Measurements from ENCODE around the gene IMPA2. TPM values are rescaled to one million over a fixed set of nuclear protein-coding genes. Genes with fewer than 3 reads are reported as not detected.
"Not testable (repeated sequence)": the region's sequence is repeated elsewhere in the genome, so short reads cannot be mapped to it uniquely, and the experiment has no call there.

Gene IMPA2
- total RNA-seq, 2 experiments from 2014 or later, result 17.7 to 20.8 TPM

- Mint-ChIP-seq H3K4me3 (no peak overlapping the region), H3K36me3 (ENCODE audit: low read depth) (peaks cover 4% of the 10 kb centered on the region), H3K27ac (no peak overlapping the region), H3K4me1 (ENCODE audit: low read depth) (peaks cover 3% of the 10 kb centered on the region), H3K27me3 (no peaks in the 10 kb centered on the region), H3K9me3 (peaks cover 14% of the 10 kb centered on the region)
- ChIA-PET CTCF (interaction anchor here (2.2 kb wide), 1 partner anchor 18 kb away, joined by 11 read pairs; no protein-coding TSS in a partner anchor), POLR2A (interaction anchor here (0.6 kb wide), 1 partner anchor 226 kb away, joined by 3 read pairs; no protein-coding TSS in a partner anchor)
- DNase-seq (no peak), ATAC-seq (no peak)
- intact Hi-C loops (cut with micrococcal nuclease), result no loop called here
- no peak for TF ChIP-seq CTCF (IDR thresholded peaks at IDR 0.05)
These were observed 25.9 kb upstream of the IMPA2 start for GRCh38 chr18:11955239-11956029.

GRCh38 chr18:11956371-11957308 is 24.7 kb upstream of the IMPA2 start:
- H3K27me3 Mint-ChIP-seq, result no peaks in the 10 kb centered on the region
- H3K9me3 Mint-ChIP-seq, result peaks cover 14% of the 10 kb centered on the region
- DNase-seq, result no peak
- ChIA-PET CTCF (no interaction called here), POLR2A (interaction anchor here (1.0 kb wide), 1 partner anchor 10 kb away, joined by 4 read pairs; no protein-coding TSS in a partner anchor)
- peaks cover 4% of the 10 kb centered on the region for H3K36me3 Mint-ChIP-seq (ENCODE audit: low read depth)
- ATAC-seq, result no peak
- H3K4me3 Mint-ChIP-seq, result no peak overlapping the region
- peaks cover 3% of the 10 kb centered on the region for H3K4me1 Mint-ChIP-seq (ENCODE audit: low read depth)
- intact Hi-C loops (cut with micrococcal nuclease), result no loop called here
- TF ChIP-seq CTCF (IDR thresholded peaks at IDR 0.05), result no peak
- H3K27ac Mint-ChIP-seq, result no peak overlapping the region

- no peak overlapping the region for H3K27ac Mint-ChIP-seq
- TF ChIP-seq CTCF (IDR thresholded peaks at IDR 0.05), result no peak
- no peak for ATAC-seq
- CTCF ChIA-PET, result interaction anchor here (0.9 kb wide), 1 partner anchor 38 kb away, joined by 3 read pairs; no protein-coding TSS in a partner anchor
- H3K36me3 Mint-ChIP-seq (ENCODE audit: low read depth), result peaks cover 4% of the 10 kb centered on the region
- intact Hi-C loops (cut with micrococcal nuclease), result no loop called here
- H3K27me3 Mint-ChIP-seq, result no peaks in the 10 kb centered on the region
- DNase-seq, result no peak
- POLR2A ChIA-PET, result no interaction called here
- H3K4me1 Mint-ChIP-seq (ENCODE audit: low read depth), result peaks cover 3% of the 10 kb centered on the region
- no peak overlapping the region for H3K4me3 Mint-ChIP-seq
- H3K9me3 Mint-ChIP-seq, result peaks cover 14% of the 10 kb centered on the region
These were observed 23.7 kb upstream of the IMPA2 start for GRCh38 chr18:11957636-11958035.

GRCh38 chr18:11959651-11960050 is 21.7 kb upstream of the IMPA2 start:
- ATAC-seq; H3K4me3 Mint-ChIP-seq; DNase-seq; intact Hi-C loops (cut with micrococcal nuclease); CTCF ChIA-PET; H3K36me3 Mint-ChIP-seq (ENCODE audit: low read depth); H3K27me3 Mint-ChIP-seq; POLR2A ChIA-PET; H3K27ac Mint-ChIP-seq; H3K4me1 Mint-ChIP-seq (ENCODE audit: low read depth): not testable (repeated sequence)
- peaks cover 14% of the 10 kb centered on the region for H3K9me3 Mint-ChIP-seq

GRCh38 chr18:11960743-11961380 is 20.4 kb upstream of the IMPA2 start:
- no peak for ATAC-seq
- TF ChIP-seq CTCF (IDR thresholded peaks at IDR 0.05), result no peak

More at GRCh38 chr18:11960743-11961380, 20.4 kb upstream of the IMPA2 start:
- CTCF ChIA-PET, result interaction anchor here (1.0 to 1.1 kb wide), 2 partner anchors 23 to 35 kb away, joined by 3 to 4 read pairs; no protein-coding TSS in a partner anchor
- intact Hi-C loops (cut with micrococcal nuclease), result no loop called here
- DNase-seq, result no peak
- Mint-ChIP-seq H3K36me3 (ENCODE audit: low read depth) (peaks cover 4% of the 10 kb centered on the region), H3K27ac (no peak overlapping the region), H3K4me1 (ENCODE audit: low read depth) (no peaks in the 10 kb centered on the region), H3K4me3 (no peak overlapping the region), H3K27me3 (no peaks in the 10 kb centered on the region), H3K9me3 (peaks cover 14% of the 10 kb centered on the region)
- POLR2A ChIA-PET, result no interaction called here

All from activated CD8-positive, alpha-beta T cell treated with anti-CD3 and anti-CD28 coated beads for 36 hours (primary cell).